Measurements from ENCODE around the gene CCDC167.

The CCDC167 gene

GRCh38 chr6:37499433-37500293, at the start of gene CCDC167:
CCDC167 (minus strand) TSS chr6:37499893; CDS start chr6:37499863, 30 bp downstream.
- peak within 1 kb of the TSS; percentile 57 for H3K4me3 ChIP-seq (ENCODE audit: low read depth, low read length)
- DNase-seq (ENCODE audit: low read depth), result peak; percentile 89

- no peak for DNase-seq (ENCODE audit: low read depth)
Measured at GRCh38 chr6:37549154-37549553, 49.5 kb upstream of the CCDC167 start.

GRCh38 chr6:37548067-37548674, 48.5 kb upstream of the CCDC167 start:
- H3K4me3 ChIP-seq (ENCODE audit: low read depth, low read length), result no peak overlapping the region
- no peak for DNase-seq (ENCODE audit: low read depth)

More at GRCh38 chr6:37549154-37549553, 49.5 kb upstream of the CCDC167 start:
- H3K4me3 ChIP-seq (ENCODE audit: low read depth, low read length), result no peak overlapping the region

DNA sequence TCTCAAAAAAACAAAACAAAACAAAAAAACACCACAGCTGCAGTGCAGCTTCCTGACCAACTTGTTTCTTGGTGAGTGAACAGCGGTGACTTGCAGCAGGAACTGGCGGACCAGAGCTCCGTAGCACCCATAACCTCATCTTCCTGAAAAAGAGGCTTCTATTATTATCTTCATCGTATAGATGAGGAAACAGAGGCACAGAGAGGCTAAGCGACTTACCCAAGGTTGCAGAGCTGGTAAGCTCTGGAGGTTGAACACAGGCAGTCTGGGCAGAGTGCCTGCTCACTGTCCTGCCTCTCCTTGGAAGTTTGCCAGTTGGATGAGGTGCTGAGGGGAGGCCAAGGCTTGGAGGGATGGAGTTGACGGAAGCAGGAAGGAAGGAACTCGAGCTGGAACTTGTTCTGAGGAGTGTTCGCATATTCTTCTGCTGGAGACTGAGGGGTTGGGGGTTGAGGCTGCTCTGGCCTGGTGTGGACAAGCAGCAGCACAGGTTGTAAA, 47.9 kb upstream of the CCDC167 start:
- no peak overlapping the region for H3K4me3 ChIP-seq (ENCODE audit: low read depth, low read length)
- DNase-seq (ENCODE audit: low read depth), result peak; percentile 47

GRCh38 chr6:37546141-37546871, 46.6 kb upstream of the CCDC167 start:
- no peak for DNase-seq (ENCODE audit: low read depth)
- H3K4me3 ChIP-seq (ENCODE audit: low read depth, low read length), result no peak overlapping the region

DNA sequence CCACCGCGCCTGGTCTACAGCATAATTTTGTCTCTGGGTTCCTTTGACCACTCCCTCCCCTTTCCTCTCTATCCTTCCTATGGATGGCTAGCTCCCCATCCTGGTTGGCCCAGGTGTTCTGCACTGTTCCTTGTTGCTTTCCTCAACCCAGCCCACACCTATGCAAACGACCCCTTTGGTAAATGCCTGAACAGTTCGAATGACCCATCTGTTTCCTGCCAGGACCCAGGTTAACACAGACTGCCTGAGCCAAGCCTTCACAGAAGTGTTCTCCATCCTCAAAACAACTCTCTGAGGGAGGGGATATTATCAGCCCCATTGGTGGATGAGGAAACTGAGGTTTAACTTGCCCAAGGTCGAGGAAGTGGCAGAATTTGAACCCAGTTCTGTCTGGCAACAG, 44.8 kb upstream of the CCDC167 start:
- no peak overlapping the region for H3K4me3 ChIP-seq (ENCODE audit: low read depth, low read length)
- DNase-seq (ENCODE audit: low read depth), result no peak

GRCh38 chr6:37543361-37543760, 43.7 kb upstream of the CCDC167 start:
- no peak overlapping the region for H3K4me3 ChIP-seq (ENCODE audit: low read depth, low read length)
- no peak for DNase-seq (ENCODE audit: low read depth)

DNA sequence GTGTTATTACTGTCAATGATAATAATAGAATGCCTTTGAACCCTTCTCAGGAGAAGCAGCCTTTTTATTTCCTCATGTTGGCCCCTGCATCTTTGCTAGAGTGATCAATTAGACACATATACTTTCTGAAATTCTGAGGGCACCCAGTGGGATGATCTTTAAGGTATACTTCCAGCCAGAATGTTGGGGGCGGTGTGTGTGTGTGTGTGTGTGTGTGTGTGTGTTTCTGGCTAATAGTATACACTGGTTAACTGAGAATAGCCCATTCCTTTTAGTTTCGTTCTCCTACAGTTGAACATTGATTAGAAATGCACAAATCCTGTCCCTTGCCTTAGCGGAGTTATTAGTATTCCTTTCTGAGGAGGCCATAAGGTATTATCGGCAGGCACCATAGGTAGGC, 41.7 kb upstream of the CCDC167 start:
- DNase-seq (ENCODE audit: low read depth), result no peak
- H3K4me3 ChIP-seq (ENCODE audit: low read depth, low read length), result no peak overlapping the region

DNA sequence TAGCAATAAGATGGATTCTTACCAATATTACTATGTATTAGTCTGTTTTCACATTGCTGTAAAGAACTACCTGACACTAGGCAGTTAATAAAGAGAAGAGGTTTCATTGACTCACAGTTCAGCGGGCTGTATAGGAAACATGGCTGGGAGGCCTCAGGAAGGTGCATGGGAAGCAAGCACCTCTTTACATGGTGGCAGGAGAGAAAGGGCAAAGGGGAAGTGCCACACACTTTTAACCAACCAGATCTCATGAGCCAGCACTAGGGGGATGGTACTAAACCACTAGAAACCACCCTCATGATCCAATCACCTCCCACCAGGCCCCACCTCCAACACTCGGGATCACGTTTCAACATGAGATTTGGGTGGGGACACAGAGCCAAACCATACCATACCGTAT, 40.7 kb upstream of the CCDC167 start:
- no peak for DNase-seq (ENCODE audit: low read depth)
- H3K4me3 ChIP-seq (ENCODE audit: low read depth, low read length), result no peak overlapping the region

GRCh38 chr6:37540029-37540352, 40.3 kb upstream of the CCDC167 start:
- no peak for DNase-seq (ENCODE audit: low read depth)
- H3K4me3 ChIP-seq (ENCODE audit: low read depth, low read length), result no peak overlapping the region

- DNase-seq (ENCODE audit: low read depth), result no peak
- no peak overlapping the region for H3K4me3 ChIP-seq (ENCODE audit: low read depth, low read length)
Measured at GRCh38 chr6:37539171-37540028, 39.7 kb upstream of the CCDC167 start.

DNA sequence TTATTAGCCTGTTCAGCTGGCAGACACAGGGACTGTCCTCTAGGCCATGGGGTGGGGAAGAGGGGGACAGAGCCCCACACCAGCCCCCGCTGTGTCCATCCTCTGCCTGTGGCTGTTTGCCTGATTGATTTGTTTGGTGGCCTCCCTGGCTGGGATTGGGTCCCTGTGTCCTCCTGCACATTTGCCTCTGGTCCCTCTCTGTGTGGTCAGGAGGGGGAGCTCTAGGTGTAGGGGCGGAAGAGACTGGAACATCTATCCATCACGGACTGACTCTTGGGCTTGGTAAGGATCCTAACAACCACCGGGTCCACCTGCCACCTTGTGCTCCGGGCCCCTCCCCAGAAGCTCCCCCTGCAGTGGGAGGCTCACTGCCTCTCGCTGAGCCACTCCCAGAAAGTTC, 38.4 kb upstream of the CCDC167 start:
- no peak for DNase-seq (ENCODE audit: low read depth)

DNA sequence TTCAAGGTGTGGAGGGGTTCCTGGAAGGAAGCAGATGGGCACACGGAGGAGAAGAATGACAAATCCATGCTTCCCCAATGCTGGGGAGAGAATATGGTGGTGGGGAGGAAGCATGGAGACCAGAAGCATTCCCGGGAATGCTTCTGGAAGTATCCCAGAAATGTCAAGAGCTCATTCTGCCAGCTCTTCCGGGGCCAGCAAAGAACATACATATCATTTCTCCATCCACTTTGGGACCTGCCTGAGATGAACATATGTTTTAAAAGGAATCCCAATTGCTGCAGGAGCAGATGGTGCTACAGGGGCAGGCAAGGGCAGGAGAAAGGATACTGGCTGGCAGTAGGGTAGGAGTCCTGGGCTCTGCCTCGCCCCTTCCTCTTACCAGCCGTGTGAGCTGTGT, 37.9 kb upstream of the CCDC167 start:
- DNase-seq (ENCODE audit: low read depth), result no peak
- H3K4me3 ChIP-seq (ENCODE audit: low read depth, low read length), result no peak overlapping the region

More for the DNA sequence above, 38.4 kb upstream of the CCDC167 start:
- no peak overlapping the region for H3K4me3 ChIP-seq (ENCODE audit: low read depth, low read length)

DNA sequence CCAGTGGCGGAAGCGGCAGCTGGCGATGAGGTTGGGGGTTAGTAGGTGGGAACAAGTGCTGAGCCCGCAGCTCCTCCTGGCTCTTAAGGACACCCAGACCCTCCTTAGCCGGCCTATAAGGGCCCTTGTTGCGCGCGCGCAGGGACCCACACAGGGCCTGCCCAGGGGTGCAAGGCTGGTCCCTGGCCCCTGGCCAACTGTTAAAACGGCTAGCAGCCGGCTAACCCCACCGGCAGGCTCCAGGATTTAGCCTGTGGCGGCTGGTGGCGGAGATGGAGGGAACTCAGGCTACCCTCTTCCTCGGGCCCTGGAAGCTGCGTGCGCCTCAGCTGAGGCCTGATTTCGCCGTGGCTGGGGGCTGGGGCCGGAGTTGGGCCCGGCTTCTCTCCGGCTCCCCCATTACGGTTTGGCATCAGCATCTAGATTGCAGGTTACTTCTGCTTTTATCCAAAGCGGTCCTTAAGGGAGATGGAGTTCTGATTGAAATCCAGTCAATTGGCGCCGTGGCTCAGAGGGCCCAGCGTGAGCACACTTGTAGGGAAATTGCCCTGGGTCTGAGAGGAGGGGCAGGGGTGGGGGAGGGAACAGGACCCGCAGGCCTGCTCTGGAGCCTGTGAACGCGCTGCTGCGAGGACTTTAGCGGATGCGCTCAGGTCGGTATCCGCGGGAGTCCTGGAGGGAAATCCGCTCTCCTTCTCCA, 36.9 kb upstream of the CCDC167 start:
- no peak for DNase-seq (ENCODE audit: low read depth)
- no peak overlapping the region for H3K4me3 ChIP-seq (ENCODE audit: low read depth, low read length)

DNA sequence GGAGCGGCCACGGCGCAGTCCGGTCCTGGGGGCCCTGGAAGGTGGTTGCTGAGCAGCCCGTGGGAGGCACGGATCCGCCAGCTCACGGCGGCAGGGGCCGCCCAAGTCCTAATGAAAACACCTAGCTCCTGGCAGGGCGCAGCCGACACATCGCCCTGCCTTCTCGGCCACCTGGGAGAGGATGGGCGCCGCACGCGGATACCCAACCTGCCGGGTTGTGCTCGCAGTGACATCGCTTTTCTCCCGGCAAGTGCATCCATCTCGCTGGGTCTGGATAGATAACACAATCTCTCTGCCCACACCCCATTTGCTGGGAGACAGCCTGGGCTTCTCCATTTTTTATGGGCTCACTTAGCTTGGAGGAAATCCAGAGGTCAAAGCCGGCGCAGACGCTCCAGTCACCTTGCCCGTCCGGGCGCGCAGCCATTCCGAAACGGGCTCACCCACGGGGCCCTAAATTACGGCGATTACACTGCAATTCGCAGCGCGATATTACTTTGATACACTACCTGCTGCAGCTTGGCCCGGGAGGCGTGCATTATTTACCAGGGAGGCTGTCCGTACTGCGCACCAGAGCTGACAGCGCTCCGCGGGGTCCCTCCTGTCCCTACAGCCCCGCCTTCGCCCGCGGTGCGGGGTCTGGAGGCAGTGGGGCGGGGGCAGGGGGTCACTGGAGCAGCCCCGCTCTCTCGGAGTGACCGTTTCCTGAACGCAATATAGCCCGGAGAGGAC, 36.2 kb upstream of the CCDC167 start:
- no peak for DNase-seq (ENCODE audit: low read depth)
- peak overlapping the region; percentile 0 for H3K4me3 ChIP-seq (ENCODE audit: low read depth, low read length)

DNA sequence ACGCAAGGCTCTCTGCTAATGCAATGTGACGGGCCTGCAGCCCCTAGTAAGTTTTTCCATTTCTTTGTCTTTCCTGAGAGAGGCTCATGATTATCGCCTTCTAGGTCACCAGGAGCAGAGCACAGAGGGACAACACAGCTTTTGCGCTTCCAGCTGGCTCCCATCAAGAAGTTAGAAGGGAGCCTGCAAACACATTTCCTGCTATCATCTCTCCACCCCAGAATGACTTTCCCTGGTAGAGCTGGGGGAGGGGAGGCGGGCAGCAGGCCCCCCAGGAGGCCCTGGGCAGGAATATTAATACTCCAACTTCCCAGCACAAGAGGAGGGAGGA, 35.7 kb upstream of the CCDC167 start:
- no peak for DNase-seq (ENCODE audit: low read depth)
- H3K4me3 ChIP-seq (ENCODE audit: low read depth, low read length), result no peak overlapping the region

- no peak overlapping the region for H3K4me3 ChIP-seq (ENCODE audit: low read depth, low read length)
- DNase-seq (ENCODE audit: low read depth), result no peak
Measured at GRCh38 chr6:37534893-37535292, 35.2 kb upstream of the CCDC167 start.

DNA sequence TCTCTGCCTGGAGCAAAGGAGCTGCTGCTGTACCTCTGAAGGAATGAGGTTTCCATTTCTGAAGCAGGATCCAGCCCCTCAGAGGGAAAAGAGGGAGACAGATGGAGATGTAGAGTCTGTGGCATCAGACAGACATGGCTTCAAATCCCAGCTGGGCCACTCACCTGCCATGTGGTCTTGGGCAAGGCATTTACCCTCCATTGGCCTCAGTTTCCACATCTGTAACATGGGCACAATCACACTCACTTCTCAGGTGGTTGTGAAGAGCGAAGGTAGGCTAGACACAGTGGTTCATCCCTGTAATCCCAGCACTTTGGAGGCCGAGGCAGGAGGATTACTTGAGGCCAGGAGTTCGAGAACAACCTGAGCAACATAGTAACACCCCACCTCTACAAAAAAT, 32.4 kb upstream of the CCDC167 start:
- no peak overlapping the region for H3K4me3 ChIP-seq (ENCODE audit: low read depth, low read length)
- no peak for DNase-seq (ENCODE audit: low read depth)
